Astrocyte of the cerebellum (primary cell): ENCODE results near the gene GPR37.

Source experiments
- DNase-seq: peaks from one replicate; pipeline ENCODE4 v3.0.0-alpha.2; 2011; ENCODE audit warnings: low read depth
- H3K4me3 ChIP-seq: 2 replicates; pipeline ENCODE4 v1.5.1; 2011; ENCODE audit warnings: mild to moderate bottlenecking, low read depth, low read length, moderate library complexity
- in situ Hi-C: cut with HindIII; loops from 2 replicates; pipeline ENCODE4 v1.10.0; 2017; ENCODE audit warnings: low sequenced_read_pairs
- TF ChIP-seq, protein P1 (sequence below): IDR thresholded peaks from 2 replicates; pipeline ENCODE4 v1.5.1; 2012; ENCODE audit warnings: low read length, low read depth, moderate library complexity, mild to moderate bottlenecking; ENCODE audit errors: missing control alignments

GPR37 gene

DNA sequence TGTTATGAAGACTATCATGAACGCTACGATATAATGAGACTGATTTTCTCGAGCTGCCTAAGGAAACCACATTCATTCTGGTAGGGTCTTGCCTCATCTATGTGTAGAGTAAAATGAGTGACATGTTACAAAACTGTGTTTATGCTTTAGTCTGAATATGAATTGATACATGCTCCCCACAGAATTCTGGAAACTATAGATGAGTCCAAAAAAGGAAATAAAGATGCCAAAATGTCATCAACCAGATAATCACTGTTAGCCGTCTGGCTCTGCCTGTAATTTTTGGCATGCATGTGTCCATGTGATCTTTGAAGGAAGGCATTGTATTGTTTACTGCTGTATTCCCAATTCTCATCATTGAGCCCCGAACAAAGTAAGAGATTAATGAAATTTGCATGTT lies 42.6 kb upstream of the GPR37 start:
- TF ChIP-seq, protein P1, sequence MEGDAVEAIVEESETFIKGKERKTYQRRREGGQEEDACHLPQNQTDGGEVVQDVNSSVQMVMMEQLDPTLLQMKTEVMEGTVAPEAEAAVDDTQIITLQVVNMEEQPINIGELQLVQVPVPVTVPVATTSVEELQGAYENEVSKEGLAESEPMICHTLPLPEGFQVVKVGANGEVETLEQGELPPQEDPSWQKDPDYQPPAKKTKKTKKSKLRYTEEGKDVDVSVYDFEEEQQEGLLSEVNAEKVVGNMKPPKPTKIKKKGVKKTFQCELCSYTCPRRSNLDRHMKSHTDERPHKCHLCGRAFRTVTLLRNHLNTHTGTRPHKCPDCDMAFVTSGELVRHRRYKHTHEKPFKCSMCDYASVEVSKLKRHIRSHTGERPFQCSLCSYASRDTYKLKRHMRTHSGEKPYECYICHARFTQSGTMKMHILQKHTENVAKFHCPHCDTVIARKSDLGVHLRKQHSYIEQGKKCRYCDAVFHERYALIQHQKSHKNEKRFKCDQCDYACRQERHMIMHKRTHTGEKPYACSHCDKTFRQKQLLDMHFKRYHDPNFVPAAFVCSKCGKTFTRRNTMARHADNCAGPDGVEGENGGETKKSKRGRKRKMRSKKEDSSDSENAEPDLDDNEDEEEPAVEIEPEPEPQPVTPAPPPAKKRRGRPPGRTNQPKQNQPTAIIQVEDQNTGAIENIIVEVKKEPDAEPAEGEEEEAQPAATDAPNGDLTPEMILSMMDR: no peak
- no peak overlapping the region for H3K4me3 ChIP-seq
- in situ Hi-C loops: no loop called here
- no peak for DNase-seq

DNA sequence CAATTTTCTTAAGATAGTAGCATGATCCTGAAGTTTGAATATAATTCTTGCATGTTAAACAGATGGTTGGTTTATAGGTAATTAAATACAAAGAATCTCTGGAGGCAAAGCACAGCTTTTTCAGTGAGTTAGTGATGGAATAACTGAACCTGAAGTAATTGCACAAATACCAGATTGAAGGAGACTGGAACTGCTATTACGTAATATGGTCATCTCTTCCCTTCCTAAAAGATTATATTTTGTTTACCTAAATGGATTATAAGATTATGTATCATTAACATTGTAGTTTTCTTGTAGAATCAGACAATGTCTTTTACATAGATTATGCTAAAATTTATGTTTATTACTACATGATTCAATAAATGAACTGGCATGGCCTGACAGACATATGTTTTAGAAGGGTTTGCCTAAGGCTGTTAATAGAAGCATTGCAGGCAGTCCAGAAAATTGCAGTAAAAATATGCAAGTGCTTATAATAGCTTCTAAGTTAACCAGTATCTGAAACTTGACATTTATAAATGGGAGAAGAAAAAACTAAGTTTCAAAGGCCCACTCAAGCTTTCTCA lies 35.8 kb upstream of the GPR37 start:
- TF ChIP-seq, protein P1: no peak
- no peak for DNase-seq
- in situ Hi-C loops: no loop called here
- no peak overlapping the region for H3K4me3 ChIP-seq

DNA sequence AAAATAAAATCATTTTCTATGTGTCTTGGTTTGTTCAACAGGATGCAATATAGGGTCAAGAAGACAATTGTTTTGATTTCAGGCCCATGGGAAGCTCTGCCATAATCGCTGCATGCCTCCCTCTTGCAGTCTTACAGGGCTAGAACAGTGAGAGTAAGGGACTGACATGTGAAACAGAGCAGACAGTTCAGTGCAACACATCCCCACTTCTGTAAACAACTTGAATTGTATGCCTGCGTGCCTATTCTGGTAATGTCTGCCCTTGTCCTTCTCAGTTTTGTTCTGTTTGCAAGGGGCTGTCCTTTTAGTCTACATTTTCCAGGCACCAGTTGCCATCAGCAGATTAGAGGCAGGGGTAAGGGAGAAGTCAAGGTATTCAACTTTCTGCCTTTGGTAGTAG lies 34.8 kb upstream of the GPR37 start:
- TF ChIP-seq, protein P1: no peak
- no peak for DNase-seq
- in situ Hi-C loops: no loop called here
- H3K4me3 ChIP-seq: no peak overlapping the region

DNA sequence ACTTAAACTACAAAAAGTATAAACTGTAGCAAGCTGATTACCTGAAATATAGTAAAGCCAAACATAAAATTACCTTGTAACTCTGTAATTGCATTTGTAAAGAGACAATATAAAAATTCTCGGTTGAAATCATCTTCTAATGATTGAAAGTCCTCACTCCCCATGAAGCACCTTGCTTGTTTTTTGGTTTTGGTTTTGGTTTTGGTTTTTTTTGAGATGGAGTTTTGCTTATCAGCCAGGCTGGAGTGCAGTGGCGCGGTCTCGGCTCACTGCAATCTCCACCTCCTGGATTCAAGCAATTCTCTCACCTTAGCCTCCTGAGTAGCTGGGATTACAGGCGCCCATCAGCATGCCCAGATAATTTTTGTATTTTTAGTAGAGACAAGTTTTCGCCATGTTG lies 33.9 kb upstream of the GPR37 start:
- TF ChIP-seq, protein P1: no peak
- in situ Hi-C loops: no loop called here
- DNase-seq: no peak
- H3K4me3 ChIP-seq: no peak overlapping the region

DNA sequence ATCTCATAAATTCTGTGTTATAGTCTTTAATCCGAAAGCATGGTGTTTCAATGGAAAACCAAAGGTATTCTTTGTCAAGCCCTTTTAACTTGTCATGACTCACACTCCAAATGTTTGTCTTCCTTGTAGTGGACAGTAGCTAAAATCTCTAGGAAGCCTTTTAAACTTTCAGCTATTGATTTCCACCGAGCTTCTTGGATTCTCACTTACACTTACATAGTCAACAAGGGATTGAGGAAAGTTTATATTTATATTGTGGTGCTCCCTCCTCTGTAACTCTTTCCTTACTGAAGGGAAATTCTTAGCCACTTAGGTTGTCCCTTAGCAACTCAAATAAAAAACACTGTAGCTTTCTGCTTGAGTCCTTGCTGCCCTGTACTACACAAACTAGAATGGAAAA lies 31.2 kb upstream of the GPR37 start:
- TF ChIP-seq, protein P1: no peak
- in situ Hi-C loops: no loop called here
- no peak overlapping the region for H3K4me3 ChIP-seq
- DNase-seq: no peak

DNA sequence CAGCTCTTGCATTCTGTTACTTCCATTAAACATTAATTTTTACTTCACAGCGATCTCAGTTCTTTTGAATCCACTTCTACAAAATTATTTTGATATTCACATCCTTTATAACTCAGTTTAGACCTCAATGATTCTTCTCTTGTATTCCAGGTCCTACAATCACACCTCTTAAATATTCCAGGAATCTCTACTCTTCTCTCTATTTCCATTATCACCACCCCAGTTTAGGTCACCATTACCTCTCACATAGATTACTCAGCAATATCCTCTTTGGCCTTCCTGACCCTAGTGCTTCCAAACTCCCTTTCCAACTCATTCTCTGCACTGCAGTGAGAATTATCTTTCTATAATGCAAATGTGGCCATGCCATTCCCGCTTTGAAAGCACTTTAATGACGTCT lies 27.1 kb upstream of the GPR37 start:
- in situ Hi-C loops: no loop called here
- no peak for DNase-seq
- H3K4me3 ChIP-seq: no peak overlapping the region
- TF ChIP-seq, protein P1: no peak

DNA sequence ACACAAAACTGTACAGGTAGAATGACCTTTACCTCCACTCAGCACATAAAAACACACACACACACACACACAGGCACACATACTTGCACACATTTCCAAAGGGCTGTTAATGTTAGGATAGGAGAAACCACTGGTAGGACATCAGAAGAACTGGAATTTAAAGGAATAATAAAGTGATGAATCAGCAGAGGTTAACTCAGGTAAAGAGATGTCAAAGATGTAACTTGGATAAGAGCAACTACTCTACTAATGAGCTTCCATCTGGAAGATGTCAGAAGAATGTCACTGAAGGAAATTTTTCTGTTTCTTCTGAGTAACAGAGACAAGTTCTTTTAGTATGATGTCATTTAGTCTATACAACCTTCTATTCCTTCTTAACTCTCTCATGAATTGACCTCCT lies 26.4 kb upstream of the GPR37 start:
- no peak overlapping the region for H3K4me3 ChIP-seq

More for the DNA sequence above, 26.4 kb upstream of the GPR37 start:
- in situ Hi-C loops: no loop called here
- no peak for DNase-seq
- TF ChIP-seq, protein P1: no peak
